Measurements from ENCODE around the gene CARD10. TPM values are rescaled to one million over a fixed set of nuclear protein-coding genes. Genes with fewer than 3 reads are reported as not detected.
A peak's percentile ranks its signal among the peaks of the same experiment; 100 is the strongest.

The CARD10 gene
- total and polyA plus RNA-seq, 2 of the 13 experiments (the other 11 are each of a cell fraction or from before 2014, with no cell fraction given) = 35.2 to 55.8 TPM

- TF ChIP-seq ZNF704 (CRISPR knock-in tag; IDR thresholded peaks at IDR 0.05; ENCODE audit: borderline replicate concordance) (no peak), ZBTB33 (CRISPR knock-in tag; IDR thresholded peaks at IDR 0.05) (peak; percentile 19; the same call in 1 of the 2 replicates), FOXK2 (IDR thresholded peaks at IDR 0.05) (no peak), NCOA5 (CRISPR knock-in tag; IDR thresholded peaks at IDR 0.05) (no peak), NR3C1 (CRISPR knock-in tag; IDR thresholded peaks at IDR 0.05) (no peak), TRAFD1 (CRISPR knock-in tag; IDR thresholded peaks at IDR 0.05; ENCODE audit: borderline replicate concordance) (no peak), DDIT3 (CRISPR knock-in tag; IDR thresholded peaks at IDR 0.05) (no peak), GRHL1 (CRISPR knock-in tag; conservative IDR thresholded peaks at IDR 0.05) (no peak), GZF1 (CRISPR knock-in tag; IDR thresholded peaks at IDR 0.05) (no peak), NFE2L2 (IDR thresholded peaks at IDR 0.05; ENCODE audit: low read length) (no peak), KDM2A (CRISPR knock-in tag; IDR thresholded peaks at IDR 0.05; ENCODE audit: borderline replicate concordance, low read depth) (peak; percentile 35; the same call in 1 of the 2 replicates), ZNF543 (CRISPR knock-in tag; IDR thresholded peaks at IDR 0.05) (no peak), MEIS1 (CRISPR knock-in tag; IDR thresholded peaks at IDR 0.05; ENCODE audit: borderline replicate concordance) (0 out of 2 replicates have a peak, but pooled peaks have one; percentile 62), YEATS4 (CRISPR knock-in tag; IDR thresholded peaks at IDR 0.05; ENCODE audit: borderline replicate concordance) (peak; percentile 54), ELF1 (CRISPR knock-in tag; IDR thresholded peaks at IDR 0.05) (no peak), TERF1 (CRISPR knock-in tag; IDR thresholded peaks at IDR 0.05) (no peak), PAWR (CRISPR knock-in tag; IDR thresholded peaks at IDR 0.05; ENCODE audit: borderline replicate concordance) (no peak), MTF1 (CRISPR knock-in tag; IDR thresholded peaks at IDR 0.05) (no peak)
- TF ChIP-seq, protein P1, sequence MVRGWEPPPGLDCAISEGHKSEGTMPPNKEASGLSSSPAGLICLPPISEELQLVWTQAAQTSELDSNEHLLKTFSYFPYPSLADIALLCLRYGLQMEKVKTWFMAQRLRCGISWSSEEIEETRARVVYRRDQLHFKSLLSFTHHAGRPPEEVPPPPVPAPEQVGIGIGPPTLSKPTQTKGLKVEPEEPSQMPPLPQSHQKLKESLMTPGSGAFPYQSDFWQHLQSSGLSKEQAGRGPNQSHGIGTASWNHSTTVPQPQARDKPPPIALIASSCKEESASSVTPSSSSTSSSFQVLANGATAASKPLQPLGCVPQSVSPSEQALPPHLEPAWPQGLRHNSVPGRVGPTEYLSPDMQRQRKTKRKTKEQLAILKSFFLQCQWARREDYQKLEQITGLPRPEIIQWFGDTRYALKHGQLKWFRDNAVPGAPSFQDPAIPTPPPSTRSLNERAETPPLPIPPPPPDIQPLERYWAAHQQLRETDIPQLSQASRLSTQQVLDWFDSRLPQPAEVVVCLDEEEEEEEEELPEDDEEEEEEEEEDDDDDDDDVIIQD (CRISPR knock-in tag; IDR thresholded peaks at IDR 0.05; ENCODE audit: low read depth) = no peak
Measured at GRCh38 chr22:37563153-37564081, 44.2 kb upstream of the CARD10 start (continued).

All from HepG2 (cell line).